ENCODE measurements around the gene IGSF21.

GRCh38 chr1:18187054-18187453 lies 79.5 kb downstream of the IGSF21 start:
- no peak for TF ChIP-seq CTCF (IDR thresholded peaks at IDR 0.05)
- no peak for TF ChIP-seq POLR2A (IDR thresholded peaks at IDR 0.05)
